ENCODE data around the gene DLL1. TPM values are rescaled to one million over a fixed set of nuclear protein-coding genes. Genes with fewer than 3 reads are reported as not detected.
"Not testable (repeated sequence)": the region's sequence is repeated elsewhere in the genome, so short reads cannot be mapped to it uniquely, and the experiment has no call there.

DLL1 gene
- 23.8 TPM for total RNA-seq
- long read RNA-seq, transcript DLL1-201 (11 exons, 3,174 nt) = major isoform, 10 of 40 reads
- long read RNA-seq, partial matches to known transcripts = 19 of 40 reads
- long read RNA-seq, other reads (novel, unspliced or antisense) = 11 of 40 reads

DNA sequence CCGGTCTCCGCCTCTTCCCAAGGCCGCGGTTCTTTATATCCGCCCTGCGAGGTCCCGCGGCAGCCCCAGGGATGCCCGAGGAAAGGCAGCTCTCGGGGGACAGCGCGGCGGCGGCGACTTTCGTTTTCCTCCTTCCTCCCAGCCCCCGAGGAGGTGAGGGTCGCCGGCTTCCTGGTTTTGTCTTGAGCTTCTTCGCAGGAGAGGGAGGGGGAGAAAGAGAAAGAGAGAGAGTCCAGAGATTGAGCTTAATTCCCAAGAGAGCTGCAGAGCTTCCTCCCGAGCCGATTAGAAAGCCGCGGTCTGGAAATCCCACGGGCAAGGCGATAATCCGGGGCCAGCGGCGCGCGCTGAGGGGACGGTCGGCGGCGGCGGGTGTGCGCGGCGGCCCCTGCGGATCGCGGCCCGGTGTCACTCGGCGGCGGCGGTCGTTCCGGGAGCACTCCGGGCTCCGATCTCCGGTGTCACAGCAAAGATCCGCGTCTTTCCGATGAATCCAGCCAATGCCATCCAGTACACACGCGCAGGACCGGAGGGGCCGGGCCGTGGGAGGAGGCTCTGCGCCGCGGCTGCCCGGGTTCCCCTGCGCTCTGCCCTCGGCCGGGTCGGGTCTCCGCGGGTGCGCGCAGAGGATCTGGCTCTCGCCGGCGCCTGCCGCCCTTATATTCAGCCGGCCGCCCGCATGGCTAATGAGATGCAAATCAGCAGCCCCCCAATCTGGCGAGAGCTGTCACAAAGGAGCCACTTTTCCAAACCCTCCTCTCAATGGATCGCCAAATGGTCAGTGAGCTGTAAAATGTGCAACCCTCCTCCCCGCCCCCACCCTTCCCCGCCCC is at the start of gene DLL1:
Gene DLL1 (minus strand): TSS at position 783 of the 833 bp plus-strand sequence. CDS start 939 bp downstream, outside the sequence.
- DNase-seq (ENCODE audit: low spot score) = peak; percentile 89

GRCh38 chr6:170335199-170335598 is 44.3 kb upstream of the DLL1 start:
- not testable (repeated sequence) for DNase-seq (ENCODE audit: low spot score)

DNA sequence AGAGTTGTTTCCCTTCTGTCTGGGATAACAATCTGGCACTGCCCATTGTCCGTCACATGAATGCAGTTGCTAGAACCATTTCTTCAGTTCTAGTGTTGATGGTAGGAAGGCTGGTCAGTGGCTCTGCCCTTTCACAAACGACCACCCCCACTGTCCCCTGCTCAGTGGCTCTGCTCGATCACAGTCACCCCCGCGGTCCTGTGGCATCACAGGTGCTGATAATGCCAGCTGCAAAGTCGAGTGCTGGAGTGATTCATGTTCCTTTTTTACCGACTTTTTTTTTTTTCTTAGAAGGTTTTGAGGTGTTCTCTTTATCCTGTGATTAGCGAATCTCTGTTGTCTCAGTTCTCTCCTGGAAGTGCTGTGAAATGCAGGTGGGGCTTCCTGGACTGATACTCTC is 38.4 kb upstream of the DLL1 start:
- no peak for DNase-seq (ENCODE audit: low spot score)

DNA sequence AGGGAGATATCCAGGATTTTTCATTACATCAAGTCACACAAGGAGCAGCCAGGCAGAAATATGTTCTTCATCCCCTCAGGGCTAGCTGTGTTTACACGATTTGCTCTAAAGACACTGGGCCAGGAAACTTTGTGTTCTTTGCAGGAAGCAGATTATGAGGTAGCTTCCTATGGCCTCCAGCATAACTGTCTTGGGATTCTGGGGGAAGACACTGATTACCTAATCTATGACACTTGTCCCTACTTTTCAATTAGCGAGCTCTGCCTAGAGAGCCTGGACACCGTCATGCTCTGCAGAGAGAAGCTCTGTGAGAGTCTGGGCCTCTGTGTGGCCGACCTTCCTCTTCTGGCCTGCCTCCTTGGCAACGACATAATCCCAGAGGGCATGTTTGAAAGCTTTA is 26.8 kb upstream of the DLL1 start:
- DNase-seq (ENCODE audit: low spot score) = no peak

DNA sequence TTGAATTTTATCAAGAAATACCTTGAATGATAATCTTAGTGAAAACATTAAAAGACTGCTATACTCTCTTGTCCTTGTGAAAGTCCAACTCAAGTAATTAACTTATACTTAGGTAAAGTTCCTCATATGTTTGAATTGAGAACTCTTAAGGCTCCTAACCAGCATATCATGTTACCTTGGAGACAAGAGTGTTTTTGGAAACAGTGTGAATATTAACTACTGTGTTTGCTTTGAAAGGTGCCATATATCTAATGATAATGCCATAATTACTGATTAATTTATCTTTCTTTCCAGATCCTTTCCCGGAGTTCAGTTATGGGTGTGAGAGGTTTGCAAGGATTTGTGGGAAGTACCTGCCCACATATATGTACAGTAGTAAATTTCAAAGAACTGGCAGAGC is 26.2 kb upstream of the DLL1 start:
- DNase-seq (ENCODE audit: low spot score) = no peak

DNA sequence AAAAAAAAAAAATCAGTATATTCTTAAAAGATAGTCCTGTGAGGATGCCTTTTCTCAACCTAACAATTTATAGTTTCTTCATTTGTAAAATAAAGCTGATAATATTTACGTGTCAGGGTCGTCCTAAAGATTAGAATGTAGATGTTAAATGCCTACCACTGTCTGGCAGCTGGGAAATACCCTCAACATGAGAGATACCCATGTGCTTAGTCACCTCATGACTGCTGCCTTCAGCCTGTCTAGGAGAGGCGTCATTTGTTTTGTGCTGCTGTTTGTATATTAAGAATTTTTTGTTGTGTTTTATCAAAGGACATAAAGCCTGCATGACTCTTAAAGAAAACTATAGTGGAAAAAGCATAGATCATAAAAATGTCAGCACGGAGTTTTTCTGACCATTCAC is 25.2 kb upstream of the DLL1 start:
- DNase-seq (ENCODE audit: low spot score) = no peak

DNA sequence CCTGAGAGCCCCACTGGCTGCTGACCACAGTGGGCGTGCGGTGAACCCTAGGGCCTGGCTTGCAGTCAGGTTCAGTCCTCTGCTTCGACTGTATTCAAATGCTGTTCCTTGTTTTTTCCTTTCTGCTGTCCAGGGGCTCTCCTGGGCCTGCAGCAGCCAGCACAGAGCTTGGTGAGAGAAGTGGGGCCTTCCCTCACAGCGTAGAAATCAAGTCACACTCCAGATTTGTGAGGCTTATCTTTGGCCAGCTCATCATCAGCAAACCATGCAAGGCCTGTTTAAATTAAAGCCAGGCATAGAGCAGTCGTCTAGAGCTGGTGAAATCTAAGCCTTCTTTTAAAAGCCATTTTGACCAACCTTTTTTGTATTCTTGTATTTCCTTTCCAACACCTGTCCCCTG is 24.1 kb upstream of the DLL1 start:
- DNase-seq (ENCODE audit: low spot score) = no peak

DNA sequence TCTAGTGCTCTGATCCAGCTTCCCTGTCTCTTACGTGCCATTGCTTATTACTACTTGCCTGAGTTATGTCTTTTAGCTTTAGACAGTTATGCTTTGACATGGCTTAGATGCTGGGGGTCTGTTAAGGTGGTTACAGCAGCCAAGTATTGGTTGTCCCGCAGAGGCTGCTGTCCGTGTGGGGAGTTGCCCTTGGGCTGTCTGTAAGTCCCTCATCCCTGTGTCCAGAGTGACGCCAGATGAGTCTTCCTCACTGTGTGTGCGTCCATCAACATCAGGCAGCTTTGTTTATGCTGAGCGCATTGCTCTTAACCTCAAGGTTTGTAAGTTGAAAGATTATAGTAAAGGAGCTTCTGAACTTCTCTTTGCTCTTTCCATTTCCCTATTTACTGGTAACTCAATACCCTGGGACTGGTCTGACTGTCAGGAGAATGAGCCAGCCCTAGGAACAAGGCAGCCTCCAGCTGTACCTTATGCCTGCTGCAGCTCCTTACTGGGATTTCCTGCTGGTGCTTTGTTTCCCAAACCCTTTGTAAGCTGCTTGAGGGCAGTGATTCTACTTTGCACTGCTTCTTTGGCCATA is 22.9 kb upstream of the DLL1 start:
- DNase-seq (ENCODE audit: low spot score) = no peak

- no peak for DNase-seq (ENCODE audit: low spot score)
Observed at GRCh38 chr6:170312876-170313275, 22.0 kb upstream of the DLL1 start.

- no peak for DNase-seq (ENCODE audit: low spot score)
Observed at GRCh38 chr6:170311696-170312095, 20.8 kb upstream of the DLL1 start.

- DNase-seq (ENCODE audit: low spot score) = no peak
Observed at GRCh38 chr6:170308761-170309160, 17.9 kb upstream of the DLL1 start.

DNA sequence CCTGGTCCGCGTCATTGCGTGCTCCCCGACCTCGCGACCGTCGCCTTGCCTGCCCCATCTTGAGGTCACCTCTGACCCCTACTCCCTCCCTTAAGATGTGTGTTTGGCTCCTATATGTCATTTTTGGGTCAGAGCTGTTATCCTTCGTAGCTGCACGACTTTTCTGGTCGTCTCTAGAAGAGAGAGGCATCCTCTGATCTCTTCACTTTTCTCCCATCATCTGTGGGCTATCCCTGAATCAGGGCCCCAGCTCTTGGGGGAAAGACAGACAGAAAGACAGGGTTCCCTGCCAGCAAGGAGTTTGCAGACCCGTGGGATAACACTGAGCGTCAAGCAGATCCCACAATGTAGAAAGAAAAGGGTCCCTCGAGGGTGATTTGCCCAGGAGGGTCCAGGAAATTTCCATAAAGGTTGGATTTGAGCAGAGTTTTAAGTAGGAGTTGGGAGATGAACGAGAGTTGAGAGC is 16.2 kb upstream of the DLL1 start:
- DNase-seq (ENCODE audit: low spot score) = no peak

- peak; percentile 99 for DNase-seq (ENCODE audit: low spot score)
Observed at GRCh38 chr6:170306324-170307079, 15.6 kb upstream of the DLL1 start, which contains the start of gene FAM120B. Gene FAM120B (plus strand): TSS chr6:170306758. CDS start chr6:170317391, 10,633 bp downstream.

GRCh38 chr6:170305805-170306323 is 15.0 kb upstream of the DLL1 start:
- DNase-seq (ENCODE audit: low spot score) = no peak

DNA sequence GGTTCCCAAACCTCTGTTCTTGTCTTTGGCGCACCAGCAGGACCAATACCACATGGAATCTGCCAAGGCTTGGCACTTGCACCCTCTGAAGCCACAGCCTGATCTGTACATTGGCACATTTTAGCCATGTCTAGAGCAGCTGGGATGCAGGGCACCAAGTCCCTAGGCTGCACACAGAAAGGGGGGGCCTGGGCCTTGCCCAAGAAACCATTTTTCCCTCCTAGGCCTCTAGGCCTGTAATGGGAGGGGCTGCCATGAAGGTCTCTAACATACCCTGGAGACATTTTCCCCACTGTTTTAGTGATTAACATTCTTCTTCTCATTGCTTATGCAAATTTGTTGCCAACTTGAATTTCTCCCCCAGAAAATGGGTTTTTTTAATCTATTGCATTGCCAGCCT is 10.3 kb upstream of the DLL1 start:
- DNase-seq (ENCODE audit: low spot score) = no peak

DNA sequence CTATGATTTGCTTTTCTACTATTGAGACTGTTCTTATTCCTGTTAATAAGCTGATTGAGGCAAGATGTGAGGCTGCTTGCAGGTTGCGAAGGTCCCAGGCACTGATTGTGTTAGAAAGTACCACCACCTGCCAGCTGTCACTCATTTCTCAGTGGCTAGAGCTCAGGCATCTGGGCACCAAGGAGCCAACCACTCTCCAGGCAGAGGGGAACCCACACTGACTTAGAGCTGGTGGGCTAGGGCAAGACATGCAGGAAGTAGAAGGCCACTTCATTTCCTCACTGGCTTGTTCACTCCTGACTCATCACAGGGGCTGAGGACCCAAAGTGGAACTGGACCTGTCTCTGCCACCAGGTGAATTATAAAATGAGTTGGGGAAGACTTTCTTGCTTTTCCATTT is 7.8 kb upstream of the DLL1 start:
- peak; percentile 76 for DNase-seq (ENCODE audit: low spot score)

DNA sequence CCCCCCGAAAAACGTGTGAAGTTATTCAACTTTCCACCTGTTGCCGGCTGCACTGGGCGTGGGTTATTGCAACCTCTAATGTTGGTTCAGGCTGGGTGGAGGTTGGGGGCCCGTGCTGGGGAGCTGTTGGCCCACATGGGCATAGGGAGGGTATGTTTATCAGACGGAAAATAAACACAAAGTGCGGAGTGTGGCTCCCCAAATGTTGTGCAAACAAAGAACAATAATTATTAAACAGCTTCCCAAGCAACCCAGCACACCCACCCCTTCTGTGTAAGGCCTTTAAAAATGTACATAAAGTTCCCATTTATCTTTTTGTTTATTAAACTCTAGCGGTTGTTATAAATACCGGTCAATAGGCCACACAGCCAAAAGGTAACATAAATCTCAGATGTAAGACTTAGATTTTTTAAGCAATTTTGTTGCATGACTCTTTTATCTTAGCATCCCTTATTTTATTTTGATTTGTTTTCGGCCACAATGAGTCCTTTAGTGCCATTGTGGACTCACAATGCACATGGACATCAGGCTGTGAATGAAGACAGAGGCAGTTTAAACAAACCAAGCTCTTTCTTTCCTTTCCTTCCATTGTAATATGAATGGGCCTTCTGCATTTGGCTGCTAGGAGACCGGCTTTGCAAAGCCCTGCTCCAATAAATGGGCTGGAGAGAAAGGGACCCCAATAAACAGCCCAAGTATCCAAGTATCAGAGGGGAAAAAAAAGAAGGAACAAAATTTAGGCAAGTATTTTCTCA is 6.9 kb upstream of the DLL1 start:
- no peak for DNase-seq (ENCODE audit: low spot score)

DNA sequence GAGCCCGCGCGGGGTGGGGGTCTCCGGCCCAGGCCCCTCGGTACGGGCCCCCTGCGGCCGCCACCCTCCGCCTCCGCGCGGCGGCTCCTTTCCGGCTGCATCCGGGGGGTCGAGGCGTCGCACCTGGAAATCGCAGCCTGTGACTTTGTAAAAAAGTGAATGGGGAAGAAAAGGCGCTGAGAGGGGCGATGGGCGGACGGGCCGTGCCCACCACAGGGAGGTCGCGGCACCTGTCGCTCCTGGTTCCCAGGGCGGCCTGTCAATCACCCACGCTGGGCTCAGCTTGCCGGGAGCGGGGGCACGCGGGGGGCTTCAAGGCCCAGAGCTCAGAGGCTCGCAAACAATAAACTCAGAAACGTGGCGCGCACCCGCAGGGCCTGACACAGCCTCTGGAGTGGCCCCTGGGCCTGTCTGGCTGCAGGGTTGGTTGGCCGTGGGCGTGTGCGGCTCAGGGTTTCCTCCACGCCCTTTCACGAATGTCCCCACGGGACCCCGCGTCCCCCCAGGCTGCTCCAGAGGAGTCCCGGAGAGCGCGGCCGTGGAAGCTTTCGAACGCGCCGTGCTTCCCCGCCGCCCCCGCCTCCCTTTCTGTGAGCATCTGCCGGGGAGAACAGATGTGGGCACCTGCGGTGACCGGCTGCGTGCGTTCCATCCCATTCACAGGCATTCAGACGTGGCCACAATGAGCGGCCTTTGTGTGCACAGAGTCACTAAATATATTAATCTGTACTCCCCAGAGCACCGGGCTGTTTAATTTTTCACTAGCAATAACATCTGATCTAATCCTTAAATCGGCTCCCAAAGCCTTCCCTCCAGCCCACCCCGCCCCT is 6.1 kb upstream of the DLL1 start:
- DNase-seq (ENCODE audit: low spot score) = peak; percentile 87

DNA sequence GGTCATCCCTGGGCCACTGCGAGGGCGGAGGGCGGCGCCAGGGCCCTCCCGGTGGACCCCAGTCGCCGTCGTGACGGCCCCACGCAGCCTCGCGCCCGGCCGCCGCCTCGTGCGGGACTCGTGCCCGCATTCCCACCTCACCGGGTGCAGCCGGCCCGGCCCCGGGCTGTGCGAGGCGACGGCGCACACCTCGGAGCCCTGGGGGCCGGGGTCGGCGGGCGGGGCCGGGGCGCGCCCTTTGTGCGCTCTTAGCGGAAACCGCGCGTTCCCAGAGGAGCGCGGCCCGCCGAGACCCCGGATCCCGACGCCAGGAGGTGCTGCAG is 5.5 kb upstream of the DLL1 start:
- DNase-seq (ENCODE audit: low spot score) = no peak
